Testis (tissue), 3 donors: ENCODE results near the gene SH3GL1. TPM values are rescaled to one million over a fixed set of nuclear protein-coding genes. Genes with fewer than 3 reads are reported as not detected.
A peak's percentile ranks its signal among the peaks of the same experiment; 100 is the strongest.

Experiments used
- DNase-seq: peaks from one replicate; pipeline ENCODE4 v3.0.0-alpha.2; 2019
- H3K27ac ChIP-seq, 2 donors: fragments of 200-600 bp; sonication (generic); one replicate each; pipeline ENCODE4 v1.5.1; 2019
- H3K27me3 ChIP-seq: fragments of 200-600 bp; sonication (generic); one replicate; pipeline ENCODE4 v1.5.1; 2019
- H3K36me3 ChIP-seq: fragments of 200-600 bp; sonication (generic); one replicate; pipeline ENCODE4 v1.5.1; 2017; ENCODE audit warnings: low read depth; ENCODE audit errors: missing control alignments
- H3K4me1 ChIP-seq: fragments of 200-600 bp; sonication (generic); one replicate; pipeline ENCODE4 v1.5.1; 2019
- H3K4me3 ChIP-seq, 2 donors: fragments of 200-600 bp; sonication (generic); one replicate each; pipeline ENCODE4 v1.5.1; 2017 to 2019
- H3K9me3 ChIP-seq: fragments of 200-600 bp; sonication (generic); one replicate; pipeline ENCODE4 v1.5.1; 2017
- POLR2A ChIP-seq: fragments of 450-650 bp; IDR thresholded peaks from one replicate; pipeline ENCODE4 v1.6.1; 2017; ENCODE audit warnings: antibody characterized with exemption, mild to moderate bottlenecking, moderate library complexity
- WGBS, 2 donors: methylation state at CpG; one replicate each; pipeline ENCODE4 v1.1.5; 2018; 5-methylcytosine and 5-hydroxymethylcytosine counted together
- intact Hi-C: fragments of 100-400 bp; cut with DNase I; formaldehyde crosslinking; loops from one replicate; pipeline ENCODE4 v1.15.1; 2023; ENCODE audit warnings: low total_unique reads
- polyA plus RNA-seq: library from polyadenylated mRNA; stranded (reverse); fragments of 350-450 nt; fragmentation: Illumina TruSeq; extraction: RNeasy Lipid Tissue Mini Kit (QIAGEN cat#74804); gene quantifications from one replicate; pipeline ENCODE4 v1.2.3, GENCODE V29; 2014; ENCODE audit warnings: low read depth, low replicate concordance; ENCODE audit not compliant: insufficient read depth
- total RNA-seq, 2 donors: library from RNA; depleted of rRNA; stranded (reverse); fragments of >200 nt; gene quantifications; one replicate each; pipeline ENCODE4 v1.2.3, GENCODE V29; 2016
- TF ChIP-seq, protein P1 (sequence below), 3 experiments: fragments of 450-650 bp in 2 of 3; fragments of 200-600 bp in 1 of 3; sonication (generic) in 1 of 3; IDR thresholded peaks; one replicate each; pipeline ENCODE4 v1.5.1; 2016 to 2019; ENCODE audit warnings: antibody characterized with exemption in 3 of 3, mild to moderate bottlenecking in 2 of 3, moderate library complexity in 1 of 3

Gene SH3GL1
- total and polyA plus RNA-seq, 3 donors from 2014 or later: 41.6 to 53.4 (median 47.3) TPM

DNA sequence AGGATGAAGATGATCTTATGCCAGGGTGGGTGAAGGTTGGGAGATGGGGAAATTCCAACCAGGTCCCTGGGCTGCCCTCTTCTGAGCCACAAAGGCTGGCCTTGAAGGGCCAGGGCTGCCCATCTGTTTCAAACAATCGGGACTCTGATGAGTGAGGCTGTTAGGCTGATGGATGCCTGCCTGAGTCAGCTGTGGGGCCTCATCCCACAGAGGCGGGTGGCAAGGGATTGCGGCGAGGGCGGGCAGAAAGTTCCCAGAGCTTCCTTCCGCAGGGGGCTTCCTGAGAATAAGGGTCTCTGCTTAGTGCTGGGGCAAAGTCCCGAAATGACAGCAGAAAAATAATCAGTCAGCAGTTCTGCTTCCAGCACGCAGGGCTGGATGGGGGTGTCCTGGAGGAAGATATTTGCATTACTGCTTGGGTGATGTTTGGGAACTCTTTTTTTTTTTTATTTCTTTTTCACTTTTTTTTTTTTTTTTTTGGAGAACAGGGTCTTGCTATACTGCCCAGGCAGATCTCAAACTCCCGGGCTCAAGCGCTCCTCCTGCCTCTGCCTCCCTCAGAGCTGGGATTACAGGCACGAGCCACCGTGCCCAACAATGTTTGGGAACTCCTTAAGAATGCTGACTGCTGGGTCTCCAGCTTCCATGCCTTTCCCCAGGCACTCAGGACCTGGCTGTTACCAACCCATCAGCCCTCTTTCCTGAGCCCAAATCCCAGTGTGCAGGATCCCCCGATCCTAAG is 14.1 kb downstream of the SH3GL1 start:
- no peak for DNase-seq
- Histone ChIP-seq H3K9me3 (no peaks in the 10 kb centered on the region), H3K4me1 (peaks cover 40% of the 10 kb centered on the region), H3K27ac (no peak overlapping the region), H3K4me3 (no peak overlapping the region), H3K36me3 (no peaks in the 10 kb centered on the region), H3K27me3 (no peaks in the 10 kb centered on the region)
- 75 to 78% methylated on average over 13 of the region's 13 CpGs for WGBS, 2 donors
- TF ChIP-seq, protein P1, sequence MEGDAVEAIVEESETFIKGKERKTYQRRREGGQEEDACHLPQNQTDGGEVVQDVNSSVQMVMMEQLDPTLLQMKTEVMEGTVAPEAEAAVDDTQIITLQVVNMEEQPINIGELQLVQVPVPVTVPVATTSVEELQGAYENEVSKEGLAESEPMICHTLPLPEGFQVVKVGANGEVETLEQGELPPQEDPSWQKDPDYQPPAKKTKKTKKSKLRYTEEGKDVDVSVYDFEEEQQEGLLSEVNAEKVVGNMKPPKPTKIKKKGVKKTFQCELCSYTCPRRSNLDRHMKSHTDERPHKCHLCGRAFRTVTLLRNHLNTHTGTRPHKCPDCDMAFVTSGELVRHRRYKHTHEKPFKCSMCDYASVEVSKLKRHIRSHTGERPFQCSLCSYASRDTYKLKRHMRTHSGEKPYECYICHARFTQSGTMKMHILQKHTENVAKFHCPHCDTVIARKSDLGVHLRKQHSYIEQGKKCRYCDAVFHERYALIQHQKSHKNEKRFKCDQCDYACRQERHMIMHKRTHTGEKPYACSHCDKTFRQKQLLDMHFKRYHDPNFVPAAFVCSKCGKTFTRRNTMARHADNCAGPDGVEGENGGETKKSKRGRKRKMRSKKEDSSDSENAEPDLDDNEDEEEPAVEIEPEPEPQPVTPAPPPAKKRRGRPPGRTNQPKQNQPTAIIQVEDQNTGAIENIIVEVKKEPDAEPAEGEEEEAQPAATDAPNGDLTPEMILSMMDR (IDR thresholded peaks at IDR 0.05): peak in 1 of 3 experiments; percentile 22
- no peak for TF ChIP-seq POLR2A
- intact Hi-C loops: no loop called here

DNA sequence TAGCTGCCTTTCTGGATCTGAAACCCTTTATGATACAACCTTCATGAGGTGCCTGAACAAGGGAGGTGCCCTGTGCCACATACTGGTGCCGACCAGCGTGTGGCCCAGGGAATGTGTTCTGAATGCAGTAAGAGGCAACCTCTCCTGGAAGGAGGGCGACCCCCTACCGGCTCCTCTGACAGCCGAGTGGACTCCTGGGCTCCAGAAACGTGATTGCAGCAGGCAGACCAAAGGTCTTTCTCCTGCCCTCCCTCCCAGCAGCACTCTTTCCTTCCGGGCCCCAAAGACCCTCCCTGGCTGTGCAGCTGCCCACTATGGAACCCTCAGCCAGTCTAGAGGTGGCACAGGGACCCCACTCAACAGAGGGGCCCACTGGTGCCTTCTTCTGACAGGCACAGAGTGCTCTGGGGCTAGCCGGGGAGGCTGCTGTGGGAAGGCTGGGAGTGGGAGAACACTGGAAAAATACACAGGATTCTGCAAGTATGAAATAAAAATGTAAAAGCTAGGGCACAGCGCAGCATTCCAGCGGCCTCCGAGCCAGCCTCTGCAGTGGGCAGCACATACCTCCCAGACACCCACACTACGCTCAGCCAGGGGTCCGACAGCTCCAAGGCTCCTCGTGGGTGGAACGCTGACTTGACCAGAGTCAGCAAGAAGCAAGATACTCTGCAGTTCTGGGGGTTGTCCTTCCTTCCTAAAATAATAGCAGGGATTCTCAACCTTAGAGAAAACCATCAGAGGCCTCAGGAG is 14.9 kb downstream of the SH3GL1 start:
- H3K9me3 ChIP-seq: no peaks in the 10 kb centered on the region
- 72 to 73% methylated on average over 13 to 15 of the region's 15 CpGs for WGBS, 2 donors
- H3K27me3 ChIP-seq: no peaks in the 10 kb centered on the region
- peaks cover 34% of the 10 kb centered on the region for H3K4me1 ChIP-seq
- no peak for DNase-seq
- H3K27ac ChIP-seq: no peak overlapping the region
- H3K36me3 ChIP-seq: no peaks in the 10 kb centered on the region
- no peak overlapping the region for H3K4me3 ChIP-seq
- TF ChIP-seq POLR2A: no peak
- TF ChIP-seq, protein P1 (IDR thresholded peaks at IDR 0.05): no peak
- intact Hi-C loops: no loop called here

DNA sequence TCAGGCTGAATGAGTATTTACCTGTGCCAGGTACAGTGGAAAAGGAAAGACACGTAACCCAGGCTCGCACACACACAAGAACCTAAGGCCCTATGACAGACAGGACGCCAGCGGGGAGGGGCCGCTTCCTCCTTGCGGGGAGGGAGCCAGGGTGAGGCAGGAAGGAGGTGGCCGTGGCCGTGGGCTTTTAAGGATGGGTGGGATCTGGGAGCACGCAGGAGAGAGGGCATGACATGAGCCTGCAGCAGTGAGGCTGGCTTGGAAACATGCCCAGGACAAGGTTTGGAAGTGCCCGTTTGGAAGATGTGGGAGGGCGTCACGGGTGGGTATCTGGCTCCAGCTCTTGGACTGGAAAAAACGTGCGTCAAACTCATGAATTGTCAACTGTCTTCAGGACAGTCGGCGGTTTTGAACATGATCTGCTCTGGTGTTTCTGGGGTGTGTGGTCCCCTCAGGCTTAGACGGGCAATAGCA is 20.1 kb downstream of the SH3GL1 start:
- peak; percentile 68 for DNase-seq
- WGBS, 2 donors: 54 to 66% methylated on average over 10 to 17 of the region's 17 CpGs
- intact Hi-C loops: no loop called here
- peaks cover 24% of the 10 kb centered on the region for H3K4me1 ChIP-seq
- no peaks in the 10 kb centered on the region for H3K9me3 ChIP-seq
- no peaks in the 10 kb centered on the region for H3K36me3 ChIP-seq
- TF ChIP-seq, protein P1 (IDR thresholded peaks at IDR 0.05): no peak
- TF ChIP-seq POLR2A: no peak
- H3K4me3 ChIP-seq: no peak overlapping the region
- H3K27ac ChIP-seq: no peak overlapping the region
- no peaks in the 10 kb centered on the region for H3K27me3 ChIP-seq

DNA sequence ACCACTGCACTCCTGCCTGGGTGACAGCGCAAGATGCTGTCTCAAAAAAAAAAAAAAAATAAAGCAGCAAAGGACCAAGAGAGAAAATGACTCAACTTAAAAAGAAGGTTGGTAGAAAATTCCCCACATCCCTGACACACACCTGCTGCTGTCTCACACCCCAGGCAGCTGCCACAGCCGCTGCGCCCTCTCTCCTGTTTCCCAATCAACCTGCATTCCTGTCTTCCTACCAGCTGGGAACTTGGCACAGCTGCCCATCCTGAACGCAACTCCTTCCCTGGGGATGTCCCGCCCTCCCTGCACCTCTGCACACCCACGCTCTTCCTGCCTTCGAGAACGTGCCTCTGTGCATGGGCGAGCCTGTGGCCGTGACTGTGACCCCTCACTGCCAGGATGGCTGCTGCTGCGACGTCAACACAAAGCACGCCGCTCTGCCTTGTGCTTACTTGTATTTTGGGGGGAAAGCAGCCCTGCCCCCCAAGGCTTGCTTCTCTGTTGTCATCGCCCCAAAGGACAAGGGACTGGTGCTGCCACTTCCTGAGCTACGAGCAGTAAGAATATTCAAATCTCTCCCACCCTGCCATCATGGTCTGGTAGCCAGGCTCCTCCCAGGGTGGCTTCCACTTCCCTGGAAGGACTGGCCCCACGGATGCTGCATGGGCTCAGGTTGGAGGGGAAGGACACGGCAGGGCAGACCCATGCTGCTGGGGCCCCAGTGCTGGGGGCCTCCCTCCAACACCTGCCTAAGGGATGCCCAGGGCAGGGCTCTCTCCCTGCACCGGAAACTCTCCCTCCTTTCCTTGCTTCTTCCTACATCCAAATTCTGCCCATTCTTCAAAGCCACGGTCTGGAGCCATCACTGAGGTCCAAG is 20.7 kb downstream of the SH3GL1 start:
- Histone ChIP-seq H3K27ac (no peak overlapping the region), H3K4me1 (peaks cover 31% of the 10 kb centered on the region), H3K4me3 (no peak overlapping the region), H3K27me3 (no peaks in the 10 kb centered on the region), H3K36me3 (no peaks in the 10 kb centered on the region), H3K9me3 (no peaks in the 10 kb centered on the region)
- TF ChIP-seq, protein P1 (IDR thresholded peaks at IDR 0.05): no peak
- no peak for TF ChIP-seq POLR2A
- intact Hi-C loops: no loop called here
- WGBS, 2 donors: 61 to 73% methylated on average over 18 to 20 of the region's 20 CpGs
- no peak for DNase-seq
